OCI-LY1 (cell line): ENCODE measurements around the gene ACMSD.
"Not testable (repeated sequence)": the region's sequence is repeated elsewhere in the genome, so short reads cannot be mapped to it uniquely, and the experiment has no call there.

ENCODE experiments used
- CTCF ChIP-seq: fragments of 200-600 bp; sonication (generic), shearing (Covaris generic); IDR thresholded peaks from 2 replicates; pipeline ENCODE4 v1.5.1; 2017; ENCODE audit warnings: mild to moderate bottlenecking, antibody characterized with exemption, low read length, moderate library complexity, mixed read lengths
- EZH2 ChIP-seq: fragments of 200-600 bp; sonication (generic), shearing (Covaris generic); IDR thresholded peaks from 2 replicates; pipeline ENCODE4 v1.8.0; 2017; ENCODE audit warnings: borderline replicate concordance, mixed run types, mild to moderate bottlenecking, antibody characterized with exemption, low read length, moderate library complexity, mixed read lengths

GRCh38 chr2:134903701-134904100 is 65.3 kb downstream of the ACMSD start:
- not testable (repeated sequence) for TF ChIP-seq EZH2, CTCF
